Body of pancreas (tissue), 4 donors: Measurements from ENCODE around the gene CUEDC1. TPM values are rescaled to one million over a fixed set of nuclear protein-coding genes. Genes with fewer than 3 reads are reported as not detected.
A peak's percentile ranks its signal among the peaks of the same experiment; 100 is the strongest.

Experiments
- ATAC-seq: fragments of 150-250 bp; one replicate; pipeline ENCODE4 v1.9.1; 2016
- DNase-seq, 4 donors: peaks; one replicate each; pipeline ENCODE4 v3.0.0-alpha.2; 2019
- H3K27ac ChIP-seq, 4 donors: fragments of 200-600 bp; sonication (generic); 1 replicate in 3 of 4; 2 replicates in 1 of 4; pipeline versions ENCODE4 v1.5.1 to v1.6.1; 2016 to 2019; ENCODE audit warnings: mild to moderate bottlenecking in 1 of 4, mixed read lengths in 1 of 4, moderate library complexity in 1 of 4
- H3K27me3 ChIP-seq, 2 donors: fragments of 200-600 bp; sonication (generic); one replicate each; pipeline ENCODE4 v1.6.0; 2016; ENCODE audit warnings: mild to moderate bottlenecking in 1 of 2
- H3K36me3 ChIP-seq, 2 donors: fragments of 200-600 bp; sonication (generic); replicated peaks in 1 of 2; 2 replicates each; pipeline ENCODE4 v1.5.1; 2016; ENCODE audit warnings: low read depth in 2 of 2; ENCODE audit not compliant: insufficient read depth in 1 of 2
- H3K4me1 ChIP-seq: fragments of 200-600 bp; sonication (generic); one replicate; pipeline ENCODE4 v1.6.0; 2016
- H3K4me3 ChIP-seq, 2 donors: fragments of 200-600 bp; sonication (generic); 1 replicate in 1 of 2; 2 replicates in 1 of 2; pipeline ENCODE4 v1.5.1; 2016 to 2019
- H3K9me3 ChIP-seq, 3 donors: fragments of 200-600 bp; sonication (generic); 1 replicate in 2 of 3; 2 replicates in 1 of 3; pipeline ENCODE4 v1.5.1; 2016
- CTCF ChIP-seq, 7 experiments: fragments of 450-650 bp in 4 of 7; fragments of 200-600 bp in 3 of 7; sonication (generic) in 3 of 7; IDR thresholded peaks; one replicate each; pipeline ENCODE4 v1.5.1; 2016 to 2019; ENCODE audit warnings: antibody characterized with exemption in 7 of 7
- POLR2A ChIP-seq, 3 donors: fragments of 450-650 bp; IDR thresholded peaks; one replicate each; pipeline ENCODE4 v1.6.1; 2016; ENCODE audit warnings: antibody characterized with exemption in 3 of 3, mild to moderate bottlenecking in 2 of 3
- WGBS, 2 donors: methylation state at CpG; one replicate each; pipeline ENCODE4 v1.1.5; 2017; 5-methylcytosine and 5-hydroxymethylcytosine counted together
- intact Hi-C: fragments of 100-400 bp; cut with DNase I; formaldehyde crosslinking; loops from one replicate; pipeline ENCODE4 v1.15.1; 2023
- total RNA-seq, 2 donors: library from RNA; depleted of rRNA; stranded (reverse); fragments of >200 nt; gene quantifications; one replicate each; pipeline ENCODE4 v1.1.0, GENCODE V29; 2016

CUEDC1 gene
- total RNA-seq, 2 donors from 2014 or later = 35.8 to 48.1 TPM

GRCh38 chr17:57895382-57896060, 59.7 kb downstream of the CUEDC1 start:
- 37 to 43% methylated on average over 7 to 8 of the region's 8 CpGs for WGBS, 2 donors
- Histone ChIP-seq H3K4me3 (no peak overlapping the region), H3K27ac (peak overlapping the region; percentile 91 to 95 (median 93)), H3K9me3 (no peaks in the 10 kb centered on the region), H3K36me3 (no peaks in the 10 kb centered on the region), H3K4me1 (peaks cover 84% of the 10 kb centered on the region), H3K27me3 (no peaks in the 10 kb centered on the region)
- intact Hi-C loops = no loop called here
- DNase-seq = peak; percentile 84 to 92 (median 88)
- peak; percentile 58 for ATAC-seq
- TF ChIP-seq CTCF (IDR thresholded peaks at IDR 0.05) (no peak), POLR2A (IDR thresholded peaks at IDR 0.05) (peak in 2 of 3 donors; percentile 15 to 34)

- Histone ChIP-seq H3K36me3 (no peaks in the 10 kb centered on the region), H3K4me1 (peaks cover 84% of the 10 kb centered on the region), H3K9me3 (no peaks in the 10 kb centered on the region), H3K4me3 (no peak overlapping the region), H3K27ac (peak overlapping the region; percentile 91 to 95 (median 93)), H3K27me3 (no peaks in the 10 kb centered on the region)
- intact Hi-C loops = no loop called here
- whole genome bisulfite sequencing, 2 donors = 17 to 63% methylated on average over 1 of the region's 1 CpG
- ATAC-seq = no peak
- no peak for DNase-seq
- TF ChIP-seq CTCF (IDR thresholded peaks at IDR 0.05) (no peak), POLR2A (IDR thresholded peaks at IDR 0.05) (peak in 1 of 3 donors; percentile 13)
Observed at GRCh38 chr17:57894848-57895247, 60.4 kb downstream of the CUEDC1 start.

- Histone ChIP-seq H3K27me3 (no peaks in the 10 kb centered on the region), H3K4me1 (peaks cover 81% of the 10 kb centered on the region), H3K4me3 (no peak overlapping the region), H3K27ac (peak overlapping the region; percentile 92 to 99 (median 94)), H3K9me3 (no peaks in the 10 kb centered on the region), H3K36me3 (no peaks in the 10 kb centered on the region)
- TF ChIP-seq CTCF (IDR thresholded peaks at IDR 0.05) (no peak), POLR2A (IDR thresholded peaks at IDR 0.05) (peak; percentile 87 to 91 (median 88))
- WGBS, 2 donors = 4 to 12% methylated on average over 12 to 16 of the region's 16 CpGs
- ATAC-seq = peak; percentile 77
- intact Hi-C loops = no loop called here
- peak; percentile 88 to 97 (median 96) for DNase-seq
Observed at GRCh38 chr17:57892820-57893595, 62.2 kb downstream of the CUEDC1 start.

- intact Hi-C loops = no loop called here
- DNase-seq = peak; percentile 90 to 95 (median 92)
- Histone ChIP-seq H3K27me3 (no peaks in the 10 kb centered on the region), H3K27ac (peak overlapping the region; percentile 92 to 99 (median 94)), H3K9me3 (no peaks in the 10 kb centered on the region), H3K4me1 (peaks cover 79% of the 10 kb centered on the region), H3K36me3 (no peaks in the 10 kb centered on the region), H3K4me3 (no peak overlapping the region)
- WGBS, 2 donors = 33% methylated on average over 3 to 6 of the region's 6 CpGs
- peak; percentile 68 for ATAC-seq
- TF ChIP-seq CTCF (IDR thresholded peaks at IDR 0.05) (peak; percentile 94 to 98 (median 98)), POLR2A (IDR thresholded peaks at IDR 0.05) (no peak)
Observed at GRCh38 chr17:57892146-57892819, 62.9 kb downstream of the CUEDC1 start.
